ENCODE measurements around the gene SMARCB1.

- TF ChIP-seq, protein P1, sequence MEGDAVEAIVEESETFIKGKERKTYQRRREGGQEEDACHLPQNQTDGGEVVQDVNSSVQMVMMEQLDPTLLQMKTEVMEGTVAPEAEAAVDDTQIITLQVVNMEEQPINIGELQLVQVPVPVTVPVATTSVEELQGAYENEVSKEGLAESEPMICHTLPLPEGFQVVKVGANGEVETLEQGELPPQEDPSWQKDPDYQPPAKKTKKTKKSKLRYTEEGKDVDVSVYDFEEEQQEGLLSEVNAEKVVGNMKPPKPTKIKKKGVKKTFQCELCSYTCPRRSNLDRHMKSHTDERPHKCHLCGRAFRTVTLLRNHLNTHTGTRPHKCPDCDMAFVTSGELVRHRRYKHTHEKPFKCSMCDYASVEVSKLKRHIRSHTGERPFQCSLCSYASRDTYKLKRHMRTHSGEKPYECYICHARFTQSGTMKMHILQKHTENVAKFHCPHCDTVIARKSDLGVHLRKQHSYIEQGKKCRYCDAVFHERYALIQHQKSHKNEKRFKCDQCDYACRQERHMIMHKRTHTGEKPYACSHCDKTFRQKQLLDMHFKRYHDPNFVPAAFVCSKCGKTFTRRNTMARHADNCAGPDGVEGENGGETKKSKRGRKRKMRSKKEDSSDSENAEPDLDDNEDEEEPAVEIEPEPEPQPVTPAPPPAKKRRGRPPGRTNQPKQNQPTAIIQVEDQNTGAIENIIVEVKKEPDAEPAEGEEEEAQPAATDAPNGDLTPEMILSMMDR (conservative IDR thresholded peaks at IDR 0.05; ENCODE audit: low read depth, low read length): no peak
- no peak for TF ChIP-seq EZH2 (IDR thresholded peaks at IDR 0.05; ENCODE audit: low read length, unreplicated experiment)
Observed at GRCh38 chr22:23784215-23784732, 2.5 kb upstream of the SMARCB1 start.

Data from PC-3 (cell line).